T-helper 2 cell treated with Interferon-gamma antibody and Interleukin-4, amounts not matched to agents 100 ng/mL and 5 ng/mL, for 36 hours (primary cell): Measurements from ENCODE around the gene MIER2. TPM values are rescaled to one million over a fixed set of nuclear protein-coding genes. Genes with fewer than 3 reads are reported as not detected.
"Not testable (repeated sequence)": the region's sequence is repeated elsewhere in the genome, so short reads cannot be mapped to it uniquely, and the experiment has no call there.

Experiments used
- intact Hi-C: fragments of 100-400 bp; cut with micrococcal nuclease; formaldehyde crosslinking; loops from one replicate; pipeline ENCODE4 v1.15.1; 2023
- total RNA-seq: library from RNA; stranded (reverse); gene quantifications from 2 replicates; pipeline ENCODE4 v1.2.3, GENCODE V29; 2022

MIER2 gene
- total RNA-seq, 1 donor from 2014 or later = 26.4 TPM

GRCh38 chr19:291006-291521 lies 53.5 kb downstream of the MIER2 start, which contains the start of gene PLPP2:
TSS of gene PLPP2 (minus strand) at chr19:291403. CDS start at chr19:291336, 67 bp downstream.
- intact Hi-C loops = no loop called here

GRCh38 chr19:290372-291005 lies 54.1 kb downstream of the MIER2 start:
- intact Hi-C loops = no loop called here

GRCh38 chr19:289651-290371 lies 54.8 kb downstream of the MIER2 start:
- intact Hi-C loops = no loop called here

- intact Hi-C loops = no loop called here
Observed at GRCh38 chr19:288911-289310, 55.7 kb downstream of the MIER2 start.

- intact Hi-C loops = no loop called here
Observed at GRCh38 chr19:287381-287871, 57.2 kb downstream of the MIER2 start.

GRCh38 chr19:283395-283794 lies 61.2 kb downstream of the MIER2 start:
- intact Hi-C loops = no loop called here

GRCh38 chr19:282501-282900 lies 62.1 kb downstream of the MIER2 start:
- intact Hi-C loops = no loop called here

GRCh38 chr19:281992-282391 lies 62.6 kb downstream of the MIER2 start:
- intact Hi-C loops = no loop called here

- intact Hi-C loops = no loop called here
Observed at GRCh38 chr19:281156-281853, 63.3 kb downstream of the MIER2 start.

GRCh38 chr19:280541-281009 lies 64.0 kb downstream of the MIER2 start:
- intact Hi-C loops = no loop called here

- intact Hi-C loops = no loop called here
Observed at GRCh38 chr19:279656-280055, 64.9 kb downstream of the MIER2 start.

- intact Hi-C loops = no loop called here
Observed at GRCh38 chr19:279231-279630, 65.4 kb downstream of the MIER2 start.

- intact Hi-C loops = no loop called here
Observed at GRCh38 chr19:277581-278165, 66.9 kb downstream of the MIER2 start.

- intact Hi-C loops = no loop called here
Observed at GRCh38 chr19:277131-277530, 67.5 kb downstream of the MIER2 start.

GRCh38 chr19:275958-276646 lies 68.5 kb downstream of the MIER2 start:
- intact Hi-C loops = no loop called here

GRCh38 chr19:275000-275399 lies 69.6 kb downstream of the MIER2 start:
- intact Hi-C loops = no loop called here

GRCh38 chr19:273393-273792 lies 71.2 kb downstream of the MIER2 start:
- intact Hi-C loops = no loop called here

- intact Hi-C loops = no loop called here
Observed at GRCh38 chr19:271856-272255, 72.7 kb downstream of the MIER2 start.

GRCh38 chr19:270766-271318 lies 73.8 kb downstream of the MIER2 start:
- intact Hi-C loops = not testable (repeated sequence)

GRCh38 chr19:269241-269640 lies 75.4 kb downstream of the MIER2 start:
- intact Hi-C loops = no loop called here

GRCh38 chr19:262125-262524 lies 82.5 kb downstream of the MIER2 start:
- intact Hi-C loops = no loop called here
